GM19328 (cell line): ENCODE measurements around the gene SCAMP5.
A peak's percentile ranks its signal among the peaks of the same experiment; 100 is the strongest.

Experiments
- ATAC-seq: cut with Tn5 transposase; IDR thresholded peaks from one replicate; pipeline ENCODE4 v1.9.1; 2021; ENCODE audit warnings: mild to moderate bottlenecking, moderate library complexity; ENCODE audit not compliant: unreplicated experiment

SCAMP5 gene

DNA sequence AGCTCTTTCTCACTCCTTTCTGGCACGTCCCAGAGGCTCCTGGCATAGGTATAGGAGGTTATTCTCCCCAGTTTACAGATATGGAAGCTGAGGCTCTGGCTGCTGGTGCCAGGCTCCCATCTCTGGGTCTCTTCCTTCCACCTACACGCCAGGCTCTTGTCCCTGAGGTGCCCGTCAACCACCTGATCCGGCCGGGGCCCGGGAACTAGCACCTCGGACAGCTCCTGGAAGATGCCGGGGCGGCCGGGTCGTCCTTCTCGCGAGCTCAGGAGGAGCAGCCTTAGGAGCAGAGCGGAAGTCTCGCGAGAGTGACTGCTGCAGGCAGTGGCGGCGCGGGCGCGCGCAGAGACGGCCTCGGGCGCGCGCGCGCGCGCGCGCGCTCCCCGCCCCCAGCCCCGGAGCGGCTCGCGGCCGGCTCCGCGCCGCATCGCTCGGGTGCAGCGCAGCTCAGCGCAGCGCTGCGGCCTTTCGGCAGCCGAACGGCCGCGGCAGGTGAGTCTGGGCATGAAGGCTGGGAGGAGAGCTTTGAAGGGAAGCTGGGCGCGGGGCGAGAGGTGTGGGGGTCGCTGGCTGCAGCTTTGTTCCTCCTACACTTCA, at the start of gene SCAMP5:
SCAMP5 (plus strand) TSS at position 382 of the 597 bp plus-strand sequence. CDS start 16,277 bp downstream, outside the sequence.
- peak; percentile 53 for ATAC-seq

GRCh38 chr15:74950078-74950908, 45.1 kb upstream of the SCAMP5 start:
- ATAC-seq: no peak

DNA sequence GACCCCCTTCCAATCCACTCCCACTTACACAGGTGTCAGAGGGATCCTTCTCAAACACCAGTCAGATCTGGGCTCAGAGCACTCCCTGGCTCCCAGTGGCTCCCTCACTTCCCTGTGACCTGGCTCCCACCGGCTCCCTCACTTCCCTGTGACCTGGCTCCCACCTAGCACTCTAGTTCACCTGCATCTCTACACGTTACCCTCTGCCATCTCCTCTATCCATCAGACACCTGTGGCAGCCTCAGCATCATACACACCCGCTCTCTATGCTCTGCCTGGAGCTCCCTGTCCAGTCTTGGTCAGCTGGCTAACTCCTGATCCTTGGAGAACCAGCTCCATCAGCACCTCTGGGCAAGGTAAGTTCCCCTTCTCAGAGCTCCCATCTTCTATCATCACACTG, 44.4 kb upstream of the SCAMP5 start:
- ATAC-seq: no peak

DNA sequence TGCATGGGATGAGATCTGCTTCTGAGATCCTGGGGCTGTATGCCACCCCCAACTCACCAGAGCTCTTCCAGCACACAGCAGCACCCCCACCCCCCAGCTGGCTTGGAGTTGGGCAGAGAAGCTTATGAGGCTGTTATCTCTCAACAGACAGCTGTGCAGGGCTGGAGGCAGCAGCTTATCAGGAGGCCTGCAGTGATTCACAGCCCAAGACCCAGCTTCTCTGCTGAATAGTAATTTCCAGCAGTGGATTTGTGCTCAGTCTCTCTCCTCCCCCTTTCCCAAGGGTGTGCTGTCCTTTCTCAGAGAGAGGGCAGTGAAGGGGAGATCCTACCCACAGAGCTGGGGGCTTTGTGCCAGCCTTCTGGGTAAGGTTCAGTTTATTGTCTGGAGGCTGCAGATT, 40.8 kb upstream of the SCAMP5 start:
- no peak for ATAC-seq

DNA sequence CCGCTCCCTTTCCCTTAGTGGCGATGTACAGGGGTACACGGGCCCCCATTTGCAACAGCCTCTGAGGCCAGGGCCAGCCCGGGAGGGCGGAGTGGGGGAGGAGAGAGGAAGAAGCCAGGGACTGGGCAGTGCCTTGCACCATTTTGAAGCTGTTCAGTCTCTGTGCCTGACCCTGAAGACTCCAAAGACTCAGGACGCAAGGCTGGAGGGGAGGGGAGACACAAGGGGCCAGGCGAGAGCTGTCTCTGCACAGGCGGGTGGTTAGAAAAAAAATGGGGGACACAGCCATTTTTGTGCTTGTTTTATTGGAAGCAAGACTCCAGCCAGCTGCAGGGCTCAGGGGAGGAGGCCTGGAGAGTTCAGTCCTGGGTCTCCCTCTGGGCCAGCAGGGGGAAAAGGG, 40.3 kb upstream of the SCAMP5 start:
- no peak for ATAC-seq

GRCh38 chr15:74955796-74956647, 39.3 kb upstream of the SCAMP5 start:
- peak; percentile 29 for ATAC-seq

GRCh38 chr15:74956648-74957475, 38.5 kb upstream of the SCAMP5 start, which contains the start of gene RPP25:
Gene RPP25, minus strand, starts transcription at chr15:74956772. Its CDS starts 189 bp downstream, at chr15:74956583.
- ATAC-seq: peak; percentile 86

DNA sequence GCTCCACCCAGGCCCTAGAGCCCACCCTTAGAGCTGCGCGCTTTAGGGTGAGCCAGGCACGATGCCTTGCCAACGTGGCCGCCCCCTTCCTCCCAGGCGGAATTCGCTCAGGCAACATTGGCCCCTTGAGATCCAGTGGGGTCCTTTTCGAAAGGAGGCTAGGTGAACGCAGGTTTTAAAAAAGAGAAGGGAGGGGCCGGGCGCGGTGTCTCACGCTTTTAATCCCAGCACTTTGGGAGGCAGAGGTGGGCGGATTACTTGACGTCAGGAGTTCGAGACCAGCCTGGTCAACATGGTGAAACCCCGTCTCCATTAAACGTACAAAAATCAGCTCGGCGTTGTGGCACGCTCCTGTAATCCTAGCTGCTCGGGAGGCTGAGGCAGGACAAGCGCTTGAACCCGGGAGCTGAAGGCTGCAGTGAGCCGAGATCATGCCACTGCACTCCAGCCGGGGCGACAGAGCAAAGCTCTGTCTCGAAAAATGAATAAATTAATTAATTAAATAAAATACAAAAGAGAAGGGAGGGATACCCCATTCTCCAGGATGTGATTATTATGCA, 37.8 kb upstream of the SCAMP5 start:
- ATAC-seq: no peak

- ATAC-seq: no peak
These were observed 36.9 kb upstream of the SCAMP5 start for GRCh38 chr15:74958320-74958907.

- ATAC-seq: no peak
These were observed 36.3 kb upstream of the SCAMP5 start for GRCh38 chr15:74958908-74959585.

- ATAC-seq: no peak
These were observed 35.8 kb upstream of the SCAMP5 start for GRCh38 chr15:74959586-74959939.

DNA sequence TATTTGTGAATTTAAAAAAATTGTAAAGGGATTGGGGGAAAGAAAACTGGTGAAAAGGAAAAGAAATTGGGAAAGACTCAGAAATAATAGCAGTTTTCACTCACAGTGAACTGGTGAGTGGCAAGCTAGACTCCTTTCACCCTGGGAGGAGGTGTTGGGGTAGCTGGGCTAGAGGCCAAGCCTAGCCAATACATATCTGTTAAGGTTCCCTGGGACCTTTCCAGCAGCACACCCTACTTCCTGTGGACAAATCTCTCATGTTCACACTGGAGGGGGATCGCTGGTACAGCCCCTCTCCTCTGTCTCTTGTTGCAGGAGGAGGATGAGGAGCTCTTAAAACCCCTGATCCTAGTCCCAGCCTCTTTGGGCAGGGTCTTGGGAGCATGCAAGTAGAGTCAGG, 35.1 kb upstream of the SCAMP5 start:
- ATAC-seq: no peak

GRCh38 chr15:74960995-74961588, 34.3 kb upstream of the SCAMP5 start:
- no peak for ATAC-seq

DNA sequence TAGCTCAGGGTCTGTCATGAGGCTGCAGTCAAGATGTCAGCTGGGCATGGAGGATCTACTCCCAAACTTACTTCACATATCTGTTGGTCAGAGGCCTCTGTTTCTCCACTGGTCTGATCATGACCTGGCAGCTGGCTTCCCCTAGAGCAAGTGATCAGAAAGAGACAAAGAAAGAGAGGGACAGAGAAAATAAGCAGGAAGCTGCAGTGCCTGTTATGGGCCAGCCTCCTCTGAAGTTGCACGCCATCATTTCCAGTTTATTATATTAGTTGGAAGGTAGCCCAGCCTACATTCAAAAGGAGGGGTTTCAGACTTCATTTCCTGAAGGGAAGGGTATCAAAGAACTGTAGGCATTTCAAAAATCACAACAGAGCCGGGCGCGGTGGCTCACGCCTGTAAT, 33.7 kb upstream of the SCAMP5 start:
- no peak for ATAC-seq

DNA sequence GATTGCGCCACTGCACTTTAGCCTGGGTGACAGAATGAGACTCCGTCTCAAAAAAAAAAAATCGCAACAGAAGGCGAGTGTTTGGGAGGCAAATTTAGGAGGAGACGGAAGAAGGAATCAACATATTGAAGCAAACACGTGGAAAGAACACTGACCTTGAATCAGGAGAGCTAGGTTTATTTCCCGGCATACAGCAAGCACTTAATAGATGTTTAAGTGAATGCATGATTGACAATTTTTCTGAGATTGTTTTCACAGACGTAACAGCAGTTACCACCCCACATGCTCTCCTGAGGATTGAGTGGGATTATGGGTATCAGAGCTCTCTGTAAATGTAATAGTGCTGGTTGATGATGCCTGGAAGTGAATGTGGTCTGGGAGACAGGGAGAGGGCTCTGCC, 33.1 kb upstream of the SCAMP5 start:
- ATAC-seq: no peak

DNA sequence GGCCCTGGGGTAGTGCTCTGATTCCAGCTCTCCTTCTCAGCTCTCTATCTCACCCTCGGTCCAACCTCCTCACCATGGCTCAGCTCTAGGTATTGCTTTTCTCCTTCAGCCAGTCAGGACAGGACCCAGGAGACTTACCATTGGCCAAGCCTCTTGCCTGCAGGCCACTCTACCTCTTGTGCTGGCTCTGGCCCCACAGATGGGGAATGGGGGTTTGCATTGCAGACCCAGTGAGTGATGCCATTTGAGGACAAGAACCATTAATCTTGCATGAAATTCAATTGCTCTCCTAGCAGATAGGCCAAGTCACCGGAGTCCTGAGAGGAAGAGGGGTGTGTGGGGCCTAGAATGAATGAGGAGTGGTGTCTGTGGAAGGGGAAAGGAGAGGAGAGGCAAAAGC, 32.7 kb upstream of the SCAMP5 start:
- ATAC-seq: no peak

- no peak for ATAC-seq
These were observed 32.1 kb upstream of the SCAMP5 start for GRCh38 chr15:74963213-74963612.

GRCh38 chr15:74964794-74965193, 30.6 kb upstream of the SCAMP5 start:
- no peak for ATAC-seq

GRCh38 chr15:74967670-74968069, 27.7 kb upstream of the SCAMP5 start:
- ATAC-seq: no peak
